MCF 10A (cell line): ENCODE data around the gene GPLD1. TPM values are rescaled to one million over a fixed set of nuclear protein-coding genes. Genes with fewer than 3 reads are reported as not detected.

Experiments
- BruUV-seq: library from RNA; stranded (reverse); fragments of 400-500 nt; replicated peaks from 2 replicates; lab custom pipeline; 2021; lab: Mats Ljungman, UMichigan
- CTCF ChIA-PET: fragments of 300-600 bp; sonication (Branson Sonifier 250); formaldehyde crosslinking; extraction: SDS; loops from one replicate; lab custom pipeline; 2021; ENCODE audit warnings: antibody characterized with exemption, inconsistent platforms; lab: Yijun Ruan, JAX
- POLR2A ChIA-PET: fragments of 300-600, 350-650 bp; sonication (Branson Sonifier 250); formaldehyde crosslinking; extraction: SDS; loops from one replicate; lab custom pipeline; 2020; ENCODE audit warnings: antibody characterized with exemption, inconsistent platforms; lab: Yijun Ruan, JAX
- DNase-seq: peaks from one replicate; pipeline ENCODE4 v3.0.0-alpha.2; 2018; ENCODE audit not compliant: unreplicated experiment
- H3K27ac Mint-ChIP-seq: one replicate; pipeline ENCODE4 v1.8.0; 2022; ENCODE audit warnings: mild to moderate bottlenecking, low read depth, mixed read lengths; ENCODE audit not compliant: unreplicated experiment
- H3K27me3 Mint-ChIP-seq: one replicate; pipeline ENCODE4 v1.8.0; 2022; ENCODE audit warnings: mixed read lengths; ENCODE audit not compliant: insufficient read depth, unreplicated experiment
- H3K36me3 Mint-ChIP-seq: one replicate; pipeline ENCODE4 v1.8.0; 2022; ENCODE audit warnings: mild to moderate bottlenecking, moderate library complexity, mixed read lengths; ENCODE audit not compliant: insufficient read depth, unreplicated experiment
- H3K4me1 Mint-ChIP-seq: one replicate; pipeline ENCODE4 v1.8.0; 2022; ENCODE audit warnings: mixed read lengths; ENCODE audit not compliant: insufficient read depth, unreplicated experiment
- H3K4me3 Mint-ChIP-seq: one replicate; pipeline ENCODE4 v1.8.0; 2022; ENCODE audit warnings: mild to moderate bottlenecking, moderate library complexity, mixed read lengths; ENCODE audit not compliant: unreplicated experiment
- H3K9me3 Mint-ChIP-seq: one replicate; pipeline ENCODE4 v1.8.0; 2022; ENCODE audit warnings: mixed read lengths; ENCODE audit not compliant: unreplicated experiment
- intact Hi-C: fragments of 100-400 bp; cut with micrococcal nuclease; formaldehyde crosslinking; loops from 2 replicates; pipeline ENCODE4 v1.14.1; 2022
- total RNA-seq: library from RNA; stranded (reverse); gene quantifications from 2 replicates; pipeline ENCODE4 v1.2.3, GENCODE V29; 2022
- TF ChIP-seq, protein P1 (sequence below): fragments of 200-600 bp; IDR thresholded peaks from one replicate; pipeline ENCODE4 v1.8.0; 2022; ENCODE audit warnings: antibody characterized with exemption, mild to moderate bottlenecking; ENCODE audit not compliant: unreplicated experiment

Gene GPLD1
- total RNA-seq, 1 experiment from 2014 or later = 0.16 TPM

DNA sequence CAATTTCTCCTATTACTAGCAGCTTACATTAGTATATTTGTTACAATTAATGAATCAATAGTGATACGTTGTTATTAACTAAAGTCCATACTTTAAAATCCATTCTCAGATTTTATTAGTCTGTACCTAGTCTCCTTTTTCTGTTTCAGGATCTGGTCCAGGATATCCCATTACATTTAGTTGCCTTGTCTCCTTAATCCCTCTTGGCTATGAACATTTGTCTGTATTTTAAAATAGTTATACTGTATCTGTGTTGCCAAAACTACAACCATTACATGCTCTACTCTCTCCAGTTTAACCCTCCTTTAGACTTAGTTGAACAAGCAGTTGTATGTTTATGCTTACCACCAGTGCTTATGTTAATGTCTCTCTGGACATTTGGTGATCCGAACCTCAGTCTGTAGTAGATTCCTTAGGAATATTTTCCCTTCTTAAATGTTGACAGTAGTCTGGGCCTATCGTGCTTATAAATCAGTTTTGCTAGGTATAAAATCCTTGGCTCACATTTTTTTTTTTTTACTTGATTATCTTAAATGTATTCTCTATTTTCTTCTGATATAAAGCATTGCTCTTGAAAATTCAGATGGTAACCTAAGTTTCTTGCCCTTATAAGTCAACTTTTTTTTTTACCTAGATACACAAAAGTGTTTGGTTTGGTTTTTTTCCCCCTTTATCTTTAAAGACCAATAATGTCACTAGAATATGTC is 17.6 kb upstream of the GPLD1 start:
- CTCF ChIA-PET = no interaction called here
- H3K9me3 Mint-ChIP-seq = no peaks in the 10 kb centered on the region
- DNase-seq = no peak
- H3K27me3 Mint-ChIP-seq = no peaks in the 10 kb centered on the region
- intact Hi-C loops = no loop called here
- POLR2A ChIA-PET = no interaction called here
- H3K4me3 Mint-ChIP-seq = no peak overlapping the region
- TF ChIP-seq, protein P1, sequence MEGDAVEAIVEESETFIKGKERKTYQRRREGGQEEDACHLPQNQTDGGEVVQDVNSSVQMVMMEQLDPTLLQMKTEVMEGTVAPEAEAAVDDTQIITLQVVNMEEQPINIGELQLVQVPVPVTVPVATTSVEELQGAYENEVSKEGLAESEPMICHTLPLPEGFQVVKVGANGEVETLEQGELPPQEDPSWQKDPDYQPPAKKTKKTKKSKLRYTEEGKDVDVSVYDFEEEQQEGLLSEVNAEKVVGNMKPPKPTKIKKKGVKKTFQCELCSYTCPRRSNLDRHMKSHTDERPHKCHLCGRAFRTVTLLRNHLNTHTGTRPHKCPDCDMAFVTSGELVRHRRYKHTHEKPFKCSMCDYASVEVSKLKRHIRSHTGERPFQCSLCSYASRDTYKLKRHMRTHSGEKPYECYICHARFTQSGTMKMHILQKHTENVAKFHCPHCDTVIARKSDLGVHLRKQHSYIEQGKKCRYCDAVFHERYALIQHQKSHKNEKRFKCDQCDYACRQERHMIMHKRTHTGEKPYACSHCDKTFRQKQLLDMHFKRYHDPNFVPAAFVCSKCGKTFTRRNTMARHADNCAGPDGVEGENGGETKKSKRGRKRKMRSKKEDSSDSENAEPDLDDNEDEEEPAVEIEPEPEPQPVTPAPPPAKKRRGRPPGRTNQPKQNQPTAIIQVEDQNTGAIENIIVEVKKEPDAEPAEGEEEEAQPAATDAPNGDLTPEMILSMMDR = no peak
- H3K27ac Mint-ChIP-seq = no peak overlapping the region
- H3K4me1 Mint-ChIP-seq = peaks cover 8% of the 10 kb centered on the region
- no peaks in the 10 kb centered on the region for H3K36me3 Mint-ChIP-seq
- no TSS peak for BruUV-seq

DNA sequence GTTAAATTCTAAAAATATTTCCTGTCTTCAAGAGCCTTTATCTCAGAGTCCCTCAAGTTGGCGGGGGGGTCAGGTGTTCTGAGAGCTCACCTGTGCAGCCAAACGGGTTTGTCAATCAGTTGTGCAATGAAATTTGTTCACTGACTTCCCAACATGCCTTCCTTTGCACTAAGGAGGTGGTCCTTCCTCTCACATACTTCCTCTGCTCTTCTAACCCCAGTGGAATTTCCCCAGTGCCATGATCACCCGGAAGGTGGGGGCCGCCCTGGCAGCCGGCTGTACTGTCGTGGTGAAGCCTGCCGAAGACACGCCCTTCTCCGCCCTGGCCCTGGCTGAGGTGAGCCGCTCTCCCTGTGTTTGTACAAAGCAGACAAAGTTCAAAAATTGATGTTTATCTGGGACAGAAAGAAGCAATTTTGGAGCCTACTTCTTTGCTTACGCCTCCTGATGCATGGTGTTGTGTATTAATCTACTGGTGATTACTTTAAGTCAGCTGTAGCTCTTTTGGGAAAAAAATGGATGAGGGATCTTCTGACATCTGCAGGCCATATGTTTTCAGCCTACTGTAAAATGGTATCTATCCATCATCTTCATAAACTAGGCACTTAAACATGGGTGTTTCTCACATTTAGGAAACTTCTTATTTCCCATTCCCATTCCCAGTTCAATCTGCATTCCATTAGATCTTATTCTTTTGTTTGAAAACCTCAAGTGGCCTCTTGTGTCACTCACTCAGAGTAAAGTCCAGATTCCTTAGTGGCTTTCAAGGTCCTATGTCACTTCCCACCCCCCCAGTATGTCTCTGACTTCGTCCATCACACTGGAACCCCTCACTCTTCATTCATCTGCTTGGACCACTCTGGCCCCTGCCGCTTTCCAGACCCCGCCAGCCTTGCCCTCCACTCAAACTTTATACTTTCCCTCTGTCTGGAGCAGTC is 15.5 kb upstream of the GPLD1 start:
- DNase-seq = no peak
- H3K4me1 Mint-ChIP-seq = peaks cover 8% of the 10 kb centered on the region
- CTCF ChIA-PET = interaction anchor here (0.6 kb wide), 1 partner anchor 323 kb away, joined by 5 read pairs; no protein-coding TSS in a partner anchor
- POLR2A ChIA-PET = no interaction called here
- TF ChIP-seq, protein P1 = no peak
- H3K27ac Mint-ChIP-seq = no peak overlapping the region
- no TSS peak for BruUV-seq
- H3K27me3 Mint-ChIP-seq = no peaks in the 10 kb centered on the region
- intact Hi-C loops = no loop called here
- H3K4me3 Mint-ChIP-seq = no peak overlapping the region
- H3K9me3 Mint-ChIP-seq = no peaks in the 10 kb centered on the region
- H3K36me3 Mint-ChIP-seq = no peaks in the 10 kb centered on the region

DNA sequence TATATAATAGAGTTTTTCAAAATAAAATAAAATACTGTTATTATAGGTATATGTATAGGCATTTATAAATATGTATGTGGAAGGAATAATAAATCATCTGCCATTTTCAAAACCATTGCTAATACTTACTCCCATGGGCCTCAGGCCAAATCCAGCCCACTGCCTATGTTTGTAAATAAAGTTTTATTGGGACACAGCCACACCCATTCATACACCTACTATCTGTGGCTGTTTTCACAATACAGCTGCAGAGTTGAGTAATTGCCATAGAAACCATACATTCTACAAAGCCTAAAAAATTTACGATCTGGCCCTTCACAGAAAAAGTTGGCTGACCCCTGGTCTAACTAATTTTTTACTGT is 14.9 kb upstream of the GPLD1 start:
- no peaks in the 10 kb centered on the region for H3K36me3 Mint-ChIP-seq
- POLR2A ChIA-PET = no interaction called here
- H3K4me1 Mint-ChIP-seq = peaks cover 8% of the 10 kb centered on the region
- intact Hi-C loops = no loop called here
- no peaks in the 10 kb centered on the region for H3K9me3 Mint-ChIP-seq
- TF ChIP-seq, protein P1 = no peak
- H3K4me3 Mint-ChIP-seq = no peak overlapping the region
- BruUV-seq = no TSS peak
- peak; percentile 34 for DNase-seq
- CTCF ChIA-PET = interaction anchor here (0.6 to 0.7 kb wide), 2 partner anchors 82 to 323 kb away, joined by 3 to 5 read pairs; no protein-coding TSS in a partner anchor
- H3K27me3 Mint-ChIP-seq = no peaks in the 10 kb centered on the region
- no peak overlapping the region for H3K27ac Mint-ChIP-seq

DNA sequence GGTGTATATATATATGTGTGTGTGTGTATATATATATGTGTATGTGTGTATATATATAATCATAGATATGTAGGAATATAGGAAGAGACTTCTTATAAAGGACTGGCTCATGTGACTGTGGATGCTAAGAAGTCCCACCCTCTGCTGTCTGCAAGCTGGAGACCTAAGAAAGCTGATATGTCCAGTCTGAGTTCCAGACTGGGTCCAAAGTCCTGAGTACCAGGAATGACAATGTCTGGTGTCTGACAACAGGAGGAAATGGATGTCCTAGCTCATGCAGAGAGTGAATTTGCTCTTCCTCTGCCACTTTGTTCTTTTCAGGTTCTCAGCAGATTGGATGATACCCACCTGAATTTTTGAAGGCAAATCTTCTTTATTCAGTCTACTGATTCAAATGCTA is 12.5 kb upstream of the GPLD1 start:
- POLR2A ChIA-PET = no interaction called here
- H3K4me1 Mint-ChIP-seq = peaks cover 8% of the 10 kb centered on the region
- no peak overlapping the region for H3K27ac Mint-ChIP-seq
- H3K9me3 Mint-ChIP-seq = peaks cover 10% of the 10 kb centered on the region
- H3K27me3 Mint-ChIP-seq = no peaks in the 10 kb centered on the region
- no peaks in the 10 kb centered on the region for H3K36me3 Mint-ChIP-seq
- TF ChIP-seq, protein P1 = no peak
- no peak overlapping the region for H3K4me3 Mint-ChIP-seq
- no TSS peak for BruUV-seq
- intact Hi-C loops = no loop called here
- CTCF ChIA-PET = interaction anchor here (2.1 kb wide), 1 partner anchor 78 kb away, joined by 4 read pairs; no protein-coding TSS in a partner anchor
- no peak for DNase-seq
